GM18498 (cell line): ENCODE measurements around the gene USP48.
A peak's percentile ranks its signal among the peaks of the same experiment; 100 is the strongest.
"Not testable (repeated sequence)": the region's sequence is repeated elsewhere in the genome, so short reads cannot be mapped to it uniquely, and the experiment has no call there.

Experiments
- ATAC-seq: cut with Tn5 transposase; IDR thresholded peaks from one replicate; pipeline ENCODE4 v1.9.1; 2021; ENCODE audit warnings: mild to moderate bottlenecking, moderate library complexity; ENCODE audit not compliant: unreplicated experiment

The USP48 gene

GRCh38 chr1:21814981-21815582, 32.1 kb upstream of the USP48 start:
- no peak for ATAC-seq

GRCh38 chr1:21814241-21814918, 31.4 kb upstream of the USP48 start:
- ATAC-seq, result no peak

- ATAC-seq, result no peak
Observed at GRCh38 chr1:21813542-21813941, 30.6 kb upstream of the USP48 start.

GRCh38 chr1:21811875-21812305, 28.9 kb upstream of the USP48 start, which contains the start of gene LDLRAD2:
Gene LDLRAD2 (plus strand): TSS chr1:21812265. CDS start chr1:21812452, 187 bp downstream.
- ATAC-seq, result no peak

- ATAC-seq, result no peak
Observed at GRCh38 chr1:21804536-21804935, 21.6 kb upstream of the USP48 start.

GRCh38 chr1:21801100-21801499, 18.2 kb upstream of the USP48 start:
- no peak for ATAC-seq

GRCh38 chr1:21799730-21800129, 16.8 kb upstream of the USP48 start:
- no peak for ATAC-seq

- no peak for ATAC-seq
Observed at GRCh38 chr1:21795075-21795474, 12.1 kb upstream of the USP48 start.

- no peak for ATAC-seq
Observed at GRCh38 chr1:21794656-21795055, 11.7 kb upstream of the USP48 start.

GRCh38 chr1:21793104-21793503, 10.2 kb upstream of the USP48 start:
- ATAC-seq, result no peak

GRCh38 chr1:21786640-21787039, 3.7 kb upstream of the USP48 start:
- no peak for ATAC-seq

GRCh38 chr1:21785764-21786163, 2.8 kb upstream of the USP48 start:
- not testable (repeated sequence) for ATAC-seq

- no peak for ATAC-seq
Observed at GRCh38 chr1:21783679-21784603, 992 bp upstream of the USP48 start.

- peak; percentile 20 for ATAC-seq
Observed at GRCh38 chr1:21782349-21782867, 541 bp downstream of the USP48 start.

GRCh38 chr1:21781815-21782348, 1.1 kb downstream of the USP48 start:
- peak; percentile 27 for ATAC-seq

- ATAC-seq, result no peak
Observed at GRCh38 chr1:21779613-21780521, 3.1 kb downstream of the USP48 start.

- no peak for ATAC-seq
Observed at GRCh38 chr1:21778405-21778727, 4.6 kb downstream of the USP48 start.

- not testable (repeated sequence) for ATAC-seq
Observed at GRCh38 chr1:21776925-21777324, 6.0 kb downstream of the USP48 start.

- no peak for ATAC-seq
Observed at GRCh38 chr1:21775985-21776562, 6.9 kb downstream of the USP48 start.

GRCh38 chr1:21775550-21775914, 7.4 kb downstream of the USP48 start:
- no peak for ATAC-seq
